ENCODE measurements around the gene RD3L. TPM values are rescaled to one million over a fixed set of nuclear protein-coding genes. Genes with fewer than 3 reads are reported as not detected.

Gene RD3L
- total and polyA plus RNA-seq, 9 of the 15 experiments (the other 6 are each of a cell fraction or from before 2014, with no cell fraction given): 0.14 TPM; not detected in 8

- no peak overlapping the region for H3K9ac ChIP-seq (ENCODE audit: insufficient read depth in 1 of 2, low read depth in 2 of 2, low read length in 2 of 2)
- H4K20me1 ChIP-seq (replicated peaks; ENCODE audit: control insufficient read depth, insufficient read depth, low read length): peaks cover 4% of the 10 kb centered on the region; the same call in 1 of the 2 replicates
- no TSS peak for BruUV-seq (replicated peaks)
- intact Hi-C loops (cut with micrococcal nuclease): no loop called here
- peaks cover 69% of the 10 kb centered on the region; the same call in 2 of the 3 replicates for H3K36me3 ChIP-seq (ENCODE audit: control insufficient read depth, insufficient read depth, low read length)
- no peak overlapping the region for H3K4me2 ChIP-seq (ENCODE audit: insufficient read depth, low read length)
- no peak overlapping the region for H3K27ac ChIP-seq (ENCODE audit: extremely low read depth, low read depth, low read length)
- TF ChIP-seq ZNF232 (CRISPR knock-in tag; IDR thresholded peaks at IDR 0.05): no peak
- no peak for TF ChIP-seq RBFOX2 (IDR thresholded peaks at IDR 0.05; ENCODE audit: low read depth, low read length)
- TF ChIP-seq, protein P1, sequence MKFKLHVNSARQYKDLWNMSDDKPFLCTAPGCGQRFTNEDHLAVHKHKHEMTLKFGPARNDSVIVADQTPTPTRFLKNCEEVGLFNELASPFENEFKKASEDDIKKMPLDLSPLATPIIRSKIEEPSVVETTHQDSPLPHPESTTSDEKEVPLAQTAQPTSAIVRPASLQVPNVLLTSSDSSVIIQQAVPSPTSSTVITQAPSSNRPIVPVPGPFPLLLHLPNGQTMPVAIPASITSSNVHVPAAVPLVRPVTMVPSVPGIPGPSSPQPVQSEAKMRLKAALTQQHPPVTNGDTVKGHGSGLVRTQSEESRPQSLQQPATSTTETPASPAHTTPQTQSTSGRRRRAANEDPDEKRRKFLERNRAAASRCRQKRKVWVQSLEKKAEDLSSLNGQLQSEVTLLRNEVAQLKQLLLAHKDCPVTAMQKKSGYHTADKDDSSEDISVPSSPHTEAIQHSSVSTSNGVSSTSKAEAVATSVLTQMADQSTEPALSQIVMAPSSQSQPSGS (CRISPR knock-in tag; IDR thresholded peaks at IDR 0.05): no peak
- no peak for TF ChIP-seq CBX8 (IDR thresholded peaks at IDR 0.05; ENCODE audit: borderline replicate concordance, extremely low read depth, low read depth, low read length, poor library complexity, severe bottlenecking)
- TF ChIP-seq CHD4 (IDR thresholded peaks at IDR 0.05; ENCODE audit: insufficient read depth, insufficient replicate concordance, low read depth, low read length, poor library complexity, severe bottlenecking): no peak
- peaks cover 0 to 8% of the 10 kb centered on the region in 2 experiments; a peak in 3 of 5 replicates for H3K4me1 ChIP-seq (replicated peaks in 1 of 2; ENCODE audit: control insufficient read depth in 2 of 2, insufficient read depth in 2 of 2, low read length in 2 of 2)
- in situ Hi-C loops (cut with MboI): no loop called here
- ChIA-PET POLR2A (interaction anchor here (0.6 to 1.0 kb wide), 2 partner anchors 12 to 46 kb away, joined by 3 to 4 read pairs; no protein-coding TSS in a partner anchor), CTCF (ENCODE audit: low intra/inter-chr PET ratio) (no interaction called here)
- H3K27me3 ChIP-seq (ENCODE audit: control insufficient read depth in 2 of 2, insufficient read depth in 2 of 2, low read length in 2 of 2): no peaks in the 10 kb centered on the region
- no peak for ATAC-seq
- WGBS (ENCODE audit: insufficient coverage, low coverage, missing lambda C conversion rate): 89% methylated on average over 4 of the region's 6 CpGs
- DNase-seq (ENCODE audit: extremely low read depth in 1 of 4, low spot score in 3 of 4): no peak
- no peak overlapping the region for H2AFZ ChIP-seq (ENCODE audit: low read depth, low read length)
- H3K9me3 ChIP-seq (replicated peaks; ENCODE audit: control insufficient read depth, insufficient read depth, low read depth, low read length): no peaks in the 10 kb centered on the region
- H3K79me2 ChIP-seq (ENCODE audit: control insufficient read depth, insufficient read depth, low read length): peaks cover 46% of the 10 kb centered on the region
- H3K9me1 ChIP-seq (ENCODE audit: control insufficient read depth, insufficient read depth, low read length): no peaks in the 10 kb centered on the region
- H3K4me3 ChIP-seq: no peak overlapping the region
- FAIRE-seq: no peak
Observed at GRCh38 chr14:103915616-103916015, 26.7 kb downstream of the RD3L start.
